ENCODE results near the gene KCNQ2.

KCNQ2 gene

GRCh38 chr20:63501818-63502670 is 29.6 kb upstream of the KCNQ2 start:
- no peak for DNase-seq

DNA sequence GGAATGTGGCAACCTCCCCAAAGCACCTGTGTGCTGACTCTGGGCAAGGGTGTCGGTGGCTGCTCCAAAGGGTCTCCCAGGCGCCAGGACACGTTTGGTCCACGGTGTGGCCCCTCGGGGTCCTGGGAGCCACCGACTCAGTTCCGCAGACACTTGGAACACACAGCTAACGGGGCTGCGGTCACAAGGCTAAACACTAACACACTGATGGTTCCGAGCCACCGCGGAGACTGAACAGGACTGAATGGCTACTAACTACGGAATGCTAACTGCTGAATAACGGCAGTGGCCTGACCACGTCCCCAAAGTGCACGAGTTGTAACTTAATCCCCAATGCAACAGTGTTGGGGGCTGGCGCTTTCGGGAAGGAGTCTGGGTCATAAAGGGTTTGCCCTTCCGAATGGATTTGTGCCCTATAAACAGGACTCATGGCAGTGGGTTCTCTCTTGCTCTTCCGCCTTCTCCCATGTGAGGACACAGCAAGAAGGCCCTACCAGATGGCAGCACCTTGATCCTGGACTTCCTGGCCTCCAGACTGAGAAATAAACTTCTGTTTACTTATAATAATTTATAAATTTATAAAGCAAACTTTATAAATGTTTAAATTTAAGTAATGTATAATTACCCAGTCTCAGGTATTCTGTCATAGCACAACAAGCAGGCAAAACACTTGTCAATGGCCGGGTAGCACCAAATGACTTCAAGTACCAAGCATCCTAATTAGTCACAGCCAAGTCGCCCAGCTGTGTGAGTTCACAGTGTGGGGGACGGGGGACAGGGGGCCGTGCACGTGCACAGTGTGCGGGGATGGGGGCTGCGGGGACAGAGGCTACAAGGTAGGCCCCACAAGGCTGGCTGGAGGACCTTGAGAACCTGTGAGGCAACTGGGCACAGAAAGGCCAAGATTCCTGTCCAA is 28.7 kb upstream of the KCNQ2 start:
- no peak for DNase-seq

DNA sequence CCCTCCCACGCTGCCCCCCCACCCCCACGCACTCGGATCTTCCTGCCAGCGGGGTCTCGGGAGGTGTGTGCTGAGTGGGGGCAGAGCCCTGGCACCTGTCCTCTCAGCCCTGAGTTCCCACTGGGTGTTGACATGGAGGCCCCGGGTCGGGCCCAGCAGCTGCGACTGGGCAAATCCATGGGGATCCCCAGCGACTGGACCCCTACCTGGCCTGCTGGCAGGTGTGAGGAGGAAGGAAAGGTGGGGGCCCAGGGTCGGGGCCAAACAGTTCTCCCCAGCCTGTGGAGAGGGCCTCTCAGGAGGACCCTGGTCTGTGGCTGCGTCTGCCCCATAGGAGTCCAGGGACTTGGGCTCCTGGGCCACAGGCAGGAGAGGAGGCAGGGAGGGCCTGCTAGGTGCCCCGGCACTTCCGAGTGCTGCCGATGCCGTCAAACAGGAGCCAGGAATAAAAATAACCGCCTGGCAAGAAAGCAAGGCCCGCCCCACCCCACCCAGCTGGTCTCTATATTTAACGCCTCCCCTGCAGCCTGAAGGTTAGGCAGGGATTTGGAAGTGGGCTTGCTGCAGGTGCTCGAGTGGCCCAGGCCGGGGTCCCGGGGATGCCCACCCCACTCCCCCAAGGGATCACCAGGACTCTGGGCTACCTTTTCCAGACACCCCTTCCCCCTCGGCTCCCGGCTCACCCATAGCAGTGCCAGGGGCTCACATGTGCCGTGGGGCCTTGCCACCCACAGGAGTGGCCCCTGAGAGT is 27.9 kb upstream of the KCNQ2 start:
- DNase-seq = no peak

GRCh38 chr20:63499338-63499969 is 27.0 kb upstream of the KCNQ2 start:
- DNase-seq = no peak

- DNase-seq = no peak
These were observed 26.5 kb upstream of the KCNQ2 start, which contains the start of gene EEF1A2 for GRCh38 chr20:63498960-63499337. Gene EEF1A2, minus strand, starts transcription at chr20:63499083. Its CDS starts 1,320 bp downstream, at chr20:63497763.

DNA sequence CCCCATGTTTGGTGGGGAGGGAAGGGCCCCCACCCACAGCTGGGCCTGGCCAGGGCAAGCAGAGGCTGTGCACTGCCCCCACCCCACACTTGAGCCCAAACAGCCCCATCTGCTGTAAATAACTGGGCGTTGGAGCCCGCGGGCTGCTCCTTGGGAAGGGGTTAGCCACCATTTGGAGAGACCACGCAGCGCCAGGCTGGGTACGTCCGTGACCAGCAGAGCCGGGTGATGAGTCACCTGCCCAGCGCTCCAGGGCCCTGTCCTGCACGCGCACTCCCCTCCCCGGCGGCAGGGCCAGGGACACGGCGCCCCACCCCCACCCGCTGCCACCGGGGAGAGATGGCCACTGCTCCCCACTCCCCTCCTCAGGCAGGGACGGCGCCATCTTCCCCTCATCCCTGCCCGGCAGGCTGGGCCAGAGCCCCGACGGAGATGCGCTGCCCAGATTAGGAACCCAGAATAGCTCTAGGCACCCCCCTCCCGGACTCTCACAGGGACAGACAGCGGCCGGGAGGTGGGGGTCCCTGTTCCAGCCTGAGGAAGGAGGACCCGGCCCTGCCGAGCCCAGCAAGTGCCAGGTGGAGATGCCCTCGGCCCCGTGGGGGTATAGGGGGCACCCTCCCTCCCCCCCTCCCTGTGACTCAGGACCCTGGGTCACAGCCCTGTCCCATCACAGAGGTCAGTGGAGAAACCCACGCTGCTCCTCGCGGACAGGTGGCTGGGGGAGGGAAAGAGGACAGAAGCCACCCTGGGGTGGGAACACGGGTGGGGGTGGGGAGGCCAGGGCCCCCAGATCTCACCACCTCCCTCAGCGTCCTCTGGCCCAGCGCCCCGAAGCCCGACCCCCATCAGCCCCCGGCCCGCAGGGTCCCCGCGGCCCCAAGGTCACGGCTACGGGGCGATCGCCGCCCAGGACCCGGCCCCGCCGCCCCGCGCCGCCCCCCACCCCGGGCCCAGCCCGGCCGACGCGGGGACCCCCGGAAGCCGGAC is 25.8 kb upstream of the KCNQ2 start:
- DNase-seq = no peak

DNA sequence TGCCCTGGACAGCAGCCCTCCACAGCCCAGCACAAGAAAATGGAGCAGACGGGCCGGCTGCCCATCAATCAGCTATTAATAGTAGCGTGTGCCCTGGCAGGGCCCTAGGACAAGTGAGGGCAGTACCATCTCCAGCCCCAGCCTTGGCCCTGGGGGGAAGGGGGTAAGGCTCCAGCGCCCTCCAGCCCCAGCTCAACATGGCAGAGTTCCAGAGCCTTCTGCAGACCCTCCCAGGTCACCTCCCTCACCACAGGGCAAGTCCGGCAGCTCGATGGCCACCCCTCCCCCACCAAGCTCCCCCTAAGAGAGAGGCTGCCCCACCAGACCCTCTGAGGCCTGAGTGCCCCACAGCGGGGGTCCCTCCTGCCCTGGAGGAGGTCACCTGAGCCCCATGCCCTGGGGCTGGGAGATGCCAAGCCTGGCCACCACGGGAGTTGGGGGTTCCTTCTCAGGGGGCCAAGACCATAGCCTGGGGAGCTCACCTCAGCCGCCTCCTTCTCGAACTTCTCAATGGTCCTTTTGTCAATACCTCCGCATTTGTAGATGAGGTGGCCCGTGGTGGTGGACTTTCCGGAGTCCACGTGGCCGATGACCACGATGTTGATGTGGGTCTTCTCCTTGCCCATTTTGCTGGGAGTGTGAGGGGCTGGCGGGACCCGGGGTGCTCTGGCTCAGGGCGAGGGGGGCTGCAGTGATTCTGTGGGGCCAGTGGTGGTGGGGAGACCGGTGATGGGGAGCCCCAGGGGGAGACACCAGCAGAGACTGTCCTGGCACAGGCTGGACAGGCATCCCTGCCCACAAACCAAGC is 24.9 kb upstream of the KCNQ2 start:
- DNase-seq = no peak

- no peak for DNase-seq
These were observed 24.2 kb upstream of the KCNQ2 start for GRCh38 chr20:63496596-63497120.

DNA sequence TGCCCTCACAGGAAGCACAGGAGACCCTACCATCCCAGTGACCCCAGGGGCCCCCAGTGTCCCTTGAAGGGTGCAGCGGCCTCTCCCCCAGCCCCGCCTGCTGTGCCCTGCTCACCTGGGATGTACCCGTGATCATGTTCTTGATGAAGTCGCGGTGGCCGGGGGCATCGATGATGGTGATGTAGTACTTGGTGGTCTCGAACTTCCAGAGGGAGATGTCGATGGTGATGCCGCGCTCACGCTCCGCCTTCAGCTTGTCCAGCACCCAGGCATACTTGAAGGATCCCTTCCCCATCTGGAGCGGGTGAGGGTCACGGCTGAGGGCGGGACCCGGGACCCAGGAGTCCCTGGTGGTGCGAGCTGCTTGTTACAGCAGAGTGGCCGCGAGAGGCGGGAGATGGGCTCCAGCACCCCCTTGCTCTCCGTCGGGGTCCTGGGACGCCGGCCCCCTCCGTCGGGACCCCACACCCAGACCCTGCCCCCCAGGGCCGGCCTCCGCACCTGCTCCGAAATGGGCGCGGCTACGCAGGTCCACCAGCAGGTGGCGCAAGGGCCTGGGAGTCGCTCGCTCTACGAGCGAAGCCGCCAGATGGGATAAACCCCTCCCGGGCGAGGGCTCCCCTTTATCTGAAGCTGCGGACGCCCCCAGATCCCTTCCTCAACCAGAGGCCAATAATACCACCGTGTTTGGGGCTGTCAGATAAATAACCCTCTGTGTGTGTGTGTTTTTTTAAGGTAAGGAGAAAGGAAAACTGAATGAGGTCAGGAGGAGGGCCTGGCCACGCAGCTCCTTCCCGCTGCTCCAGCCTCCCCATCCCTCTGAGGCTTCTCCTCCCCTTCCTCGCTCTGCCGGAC is 23.5 kb upstream of the KCNQ2 start:
- peak; percentile 30 for DNase-seq

GRCh38 chr20:63495167-63495720 is 22.8 kb upstream of the KCNQ2 start:
- no peak for DNase-seq

DNA sequence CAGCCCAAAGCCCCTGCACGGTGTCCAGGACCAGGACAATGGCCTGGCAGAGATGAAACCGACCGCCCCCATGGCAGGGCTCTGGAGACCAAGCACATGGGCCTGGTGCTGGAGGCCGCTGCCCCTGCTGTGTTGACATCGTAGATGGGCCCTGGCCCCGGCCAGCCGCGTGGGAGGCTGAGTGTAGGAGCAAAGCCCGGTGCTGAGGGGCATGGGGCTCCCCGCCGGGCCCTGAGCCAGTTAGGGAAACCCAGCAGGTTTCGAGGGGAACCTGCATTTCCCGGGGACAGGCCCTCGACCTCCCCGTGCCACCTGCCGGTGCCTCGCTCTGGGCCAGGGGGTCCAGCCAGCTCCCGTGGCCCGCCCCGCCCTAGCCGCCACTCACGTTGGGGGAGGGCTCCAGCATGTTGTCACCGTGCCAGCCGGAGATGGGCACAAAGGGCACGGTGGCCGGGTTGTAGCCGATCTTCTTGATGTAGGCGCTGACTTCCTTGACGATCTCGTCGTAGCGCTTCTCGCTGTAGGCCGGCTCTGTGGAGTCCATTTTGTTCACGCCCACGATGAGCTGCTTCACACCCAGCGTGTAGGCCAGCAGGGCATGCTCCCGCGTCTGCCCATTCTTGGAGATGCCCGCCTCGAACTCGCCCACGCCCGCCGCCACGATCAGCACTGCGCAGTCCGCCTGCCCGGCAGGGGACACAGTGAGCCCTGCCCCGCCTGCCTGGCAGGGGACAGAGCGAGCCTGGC is 22.1 kb upstream of the KCNQ2 start:
- DNase-seq = no peak

GRCh38 chr20:63494084-63494419 is 21.6 kb upstream of the KCNQ2 start:
- no peak for DNase-seq

DNA sequence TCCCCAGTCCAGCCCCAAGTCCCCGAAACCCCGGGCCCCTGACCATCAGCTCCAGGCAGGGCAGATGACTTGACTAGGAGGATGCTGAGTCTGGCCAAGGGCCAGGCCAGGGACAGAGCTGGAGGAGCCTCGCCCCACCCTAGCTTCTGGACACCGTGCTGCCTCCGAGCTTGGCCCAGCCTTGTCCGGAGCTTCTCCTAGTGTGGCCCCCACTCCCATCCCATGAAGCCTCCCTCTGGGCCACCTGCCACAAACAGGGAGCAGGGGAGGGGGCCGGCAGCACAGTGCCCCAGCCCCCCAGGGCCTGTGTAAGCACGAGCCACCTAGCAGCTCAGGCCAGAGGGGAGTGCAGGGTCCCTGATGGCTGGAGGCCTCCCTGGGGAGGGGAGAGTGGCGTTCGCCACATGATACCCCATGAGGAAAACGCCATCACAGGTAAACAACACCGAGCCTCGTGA is 21.1 kb upstream of the KCNQ2 start:
- no peak for DNase-seq

DNA sequence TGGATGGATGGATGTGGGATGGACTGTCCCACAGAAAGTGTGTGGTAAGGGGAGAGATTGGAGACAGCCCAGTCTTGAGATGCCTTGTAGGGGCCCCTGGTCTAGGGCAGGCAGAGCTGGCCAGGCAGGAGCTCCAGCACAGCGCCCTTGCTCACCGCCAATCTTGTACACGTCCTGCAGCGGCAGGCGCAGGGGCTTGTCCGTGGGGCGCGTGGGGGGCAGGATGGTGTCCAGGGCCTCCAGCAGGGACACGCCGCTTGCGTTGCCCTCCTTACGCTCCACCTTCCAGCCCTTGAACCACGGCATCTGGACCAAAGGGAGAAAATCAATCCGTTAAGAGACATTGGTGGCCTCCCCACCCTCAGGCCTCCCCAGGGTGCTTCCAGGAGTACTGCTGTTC is 20.5 kb upstream of the KCNQ2 start:
- no peak for DNase-seq

- DNase-seq = no peak
These were observed 20.1 kb upstream of the KCNQ2 start for GRCh38 chr20:63492518-63492917.

GRCh38 chr20:63491635-63492230 is 19.3 kb upstream of the KCNQ2 start:
- DNase-seq = no peak

DNA sequence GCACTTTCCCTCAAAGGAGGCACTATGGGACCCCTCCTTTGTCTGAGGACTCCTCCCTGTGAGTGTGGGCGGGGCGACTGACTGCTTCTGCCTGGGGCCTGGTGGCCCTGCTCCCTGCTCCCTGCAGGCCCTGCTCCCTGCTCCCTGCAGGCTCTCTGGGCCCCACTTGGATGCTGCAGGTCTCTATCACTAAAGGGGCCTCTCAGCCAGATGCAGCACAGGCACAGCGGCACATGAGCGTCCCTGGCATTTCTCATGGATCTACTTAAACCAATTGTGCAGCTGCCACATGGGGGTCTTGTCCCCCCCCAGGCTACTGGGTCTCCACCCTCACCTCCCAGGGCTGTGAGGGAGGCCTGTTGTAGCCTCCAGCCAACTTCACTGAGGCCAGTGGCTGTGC is 18.6 kb upstream of the KCNQ2 start:
- no peak for DNase-seq
